Right lobe of liver (tissue), 6 donors: ENCODE measurements around the gene TMPRSS2. TPM values are rescaled to one million over a fixed set of nuclear protein-coding genes. Genes with fewer than 3 reads are reported as not detected.

ENCODE experiments used
- ATAC-seq, 4 donors: fragments of 200-7000 bp; cut with Tn5 transposase; one replicate each; pipeline ENCODE4 v1.9.1; 2020; ENCODE audit warnings: mild to moderate bottlenecking in 4 of 4, moderate library complexity in 4 of 4
- DNase-seq, 3 donors: peaks; one replicate each; pipeline ENCODE4 v3.0.0-alpha.2; 2020
- H3K27ac ChIP-seq, 3 donors: fragments of 200-600 bp; one replicate each; pipeline ENCODE4 v1.8.0; 2022
- H3K27me3 ChIP-seq, 2 donors: fragments of 200-600 bp; one replicate each; pipeline ENCODE4 v1.8.0; 2022
- H3K36me3 ChIP-seq, 4 donors: fragments of 200-600 bp; sonication (generic) in 1 of 4; one replicate each; pipeline versions ENCODE4 v1.5.1 to v1.8.0; 2017 to 2022; ENCODE audit warnings: control low read depth in 1 of 4
- H3K4me1 ChIP-seq, 4 donors: fragments of 200-600 bp; sonication (generic) in 1 of 4; one replicate each; pipeline versions ENCODE4 v1.5.1 to v1.8.0; 2017 to 2022; ENCODE audit warnings: control low read depth in 1 of 4
- H3K4me3 ChIP-seq, 3 donors: fragments of 200-600 bp; one replicate each; pipeline ENCODE4 v1.8.0; 2022
- H3K9me3 ChIP-seq, 4 donors: fragments of 200-600 bp; sonication (generic) in 1 of 4; one replicate each; pipeline versions ENCODE4 v1.5.1 to v1.8.0; 2017 to 2022; ENCODE audit warnings: control low read depth in 1 of 4
- POLR2A ChIP-seq: fragments of 450-650 bp; IDR thresholded peaks from one replicate; pipeline ENCODE4 v1.6.1; 2017; ENCODE audit warnings: antibody characterized with exemption, mild to moderate bottlenecking
- WGBS: methylation state at CpG from one replicate; pipeline ENCODE4 v1.1.6; 2018; ENCODE audit warnings: low coverage, low lambda C conversion rate; ENCODE audit not compliant: insufficient coverage; ENCODE audit errors: missing lambda C conversion rate; 5-methylcytosine and 5-hydroxymethylcytosine counted together
- intact Hi-C, 2 donors: fragments of 100-400 bp; cut with DNase I; formaldehyde crosslinking; loops; one replicate each; pipeline versions ENCODE4 v1.11.2 to v1.14.1; 2022
- total RNA-seq, 6 experiments: library from RNA; depleted of rRNA in 2 of 6; stranded (reverse); fragments of >200 nt in 2 of 6; fragmentation: NEBNext Ultra II Directional in 3 of 6; extraction: Animal tissue kit (Norgen Biotek cat#: 25700) in 3 of 6; gene quantifications; one replicate each; pipeline versions ENCODE4 v1.1.0 to v1.2.4, GENCODE V29; 2016 to 2023
- TF ChIP-seq, protein P1 (sequence below), 4 donors: fragments of 200-600 bp in 3 of 4; fragments of 450-650 bp in 1 of 4; IDR thresholded peaks; one replicate each; pipeline versions ENCODE4 v1.5.1 to v1.8.0; 2016 to 2022; ENCODE audit warnings: antibody characterized with exemption in 4 of 4, mild to moderate bottlenecking in 2 of 4
- donor health status: DM: no; HTN: yes; CAD: no.
- donor health status: DM: no; HTN: no; CAD: no.
- donor health status: DM: no; HTN: no; CAD: no.
- donor health status: DM: no; HTN: yes; CAD: no.
- donor health status: DM: no; HTN: yes; CAD: no.

TMPRSS2 gene
- total RNA-seq, 6 experiments from 2014 or later, result 19.3 to 53.7 (median 20.8) TPM

DNA sequence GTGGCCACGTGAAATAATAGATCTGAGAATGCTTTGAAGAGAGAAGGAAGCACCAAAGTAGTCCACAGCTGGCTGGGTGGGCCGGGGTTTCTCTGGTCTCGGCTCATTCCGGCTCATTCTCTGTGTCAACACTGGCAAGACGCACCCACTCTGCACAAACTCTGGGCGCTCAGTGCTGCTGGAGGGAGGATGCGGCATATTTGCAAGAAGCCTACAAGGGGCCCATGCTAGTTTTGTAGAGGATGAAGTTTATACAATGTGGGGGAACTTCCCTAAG lies 28.8 kb upstream of the TMPRSS2 start:
- H3K27ac ChIP-seq, result no peak overlapping the region

DNA sequence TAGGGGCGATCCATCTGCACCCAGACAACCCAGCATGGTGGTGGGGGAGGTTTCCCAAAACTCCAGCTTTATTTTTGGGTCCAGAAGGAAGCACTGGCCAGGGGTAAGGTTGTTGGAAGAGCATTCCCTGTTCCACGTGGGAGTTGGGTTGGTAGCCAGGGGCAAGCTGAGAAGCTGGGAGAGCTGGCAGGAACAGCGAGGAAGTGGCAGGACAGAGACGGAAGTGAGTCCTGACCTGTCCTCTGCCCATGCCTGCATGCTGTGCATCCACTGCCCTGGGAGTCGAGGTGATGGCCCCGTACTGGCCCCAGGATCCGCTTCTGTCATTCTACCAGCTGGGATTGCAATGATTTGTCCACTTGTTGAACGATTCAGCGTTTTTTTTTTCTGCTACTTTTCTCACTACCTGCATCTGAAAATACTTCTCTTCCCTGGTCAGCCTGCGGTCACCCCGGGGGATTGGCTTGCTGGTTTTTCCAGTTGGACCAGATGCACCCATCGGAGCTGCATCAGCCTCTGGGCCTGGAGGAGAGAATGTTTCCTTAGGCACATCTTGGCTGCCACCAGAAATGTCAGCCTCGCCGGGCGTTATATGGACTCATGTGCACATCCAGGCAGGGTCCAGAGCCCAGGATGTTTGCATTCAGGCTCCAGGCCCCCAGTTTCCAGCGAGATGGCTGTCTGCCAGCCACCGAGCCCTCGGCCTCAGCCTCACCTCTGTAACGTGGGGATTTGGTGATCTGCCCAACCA lies 28.3 kb upstream of the TMPRSS2 start:
- no peaks in the 10 kb centered on the region for H3K27me3 ChIP-seq
- DNase-seq, result no peak
- H3K27ac ChIP-seq, result no peak overlapping the region
- 69% methylated on average over 5 of the region's 19 CpGs for WGBS
- TF ChIP-seq, protein P1, sequence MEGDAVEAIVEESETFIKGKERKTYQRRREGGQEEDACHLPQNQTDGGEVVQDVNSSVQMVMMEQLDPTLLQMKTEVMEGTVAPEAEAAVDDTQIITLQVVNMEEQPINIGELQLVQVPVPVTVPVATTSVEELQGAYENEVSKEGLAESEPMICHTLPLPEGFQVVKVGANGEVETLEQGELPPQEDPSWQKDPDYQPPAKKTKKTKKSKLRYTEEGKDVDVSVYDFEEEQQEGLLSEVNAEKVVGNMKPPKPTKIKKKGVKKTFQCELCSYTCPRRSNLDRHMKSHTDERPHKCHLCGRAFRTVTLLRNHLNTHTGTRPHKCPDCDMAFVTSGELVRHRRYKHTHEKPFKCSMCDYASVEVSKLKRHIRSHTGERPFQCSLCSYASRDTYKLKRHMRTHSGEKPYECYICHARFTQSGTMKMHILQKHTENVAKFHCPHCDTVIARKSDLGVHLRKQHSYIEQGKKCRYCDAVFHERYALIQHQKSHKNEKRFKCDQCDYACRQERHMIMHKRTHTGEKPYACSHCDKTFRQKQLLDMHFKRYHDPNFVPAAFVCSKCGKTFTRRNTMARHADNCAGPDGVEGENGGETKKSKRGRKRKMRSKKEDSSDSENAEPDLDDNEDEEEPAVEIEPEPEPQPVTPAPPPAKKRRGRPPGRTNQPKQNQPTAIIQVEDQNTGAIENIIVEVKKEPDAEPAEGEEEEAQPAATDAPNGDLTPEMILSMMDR (IDR thresholded peaks at IDR 0.05), result no peak
- no peak for TF ChIP-seq POLR2A
- no peaks in the 10 kb centered on the region for H3K36me3 ChIP-seq
- intact Hi-C loops, result no loop called here
- peak in 1 of 4 donors; percentile 13 for ATAC-seq
- no peak overlapping the region for H3K4me3 ChIP-seq
- no peaks in the 10 kb centered on the region for H3K9me3 ChIP-seq
- H3K4me1 ChIP-seq, result no peaks in the 10 kb centered on the region

More for the DNA sequence above, 28.8 kb upstream of the TMPRSS2 start:
- Histone ChIP-seq H3K27me3 (no peaks in the 10 kb centered on the region), H3K36me3 (no peaks in the 10 kb centered on the region), H3K9me3 (no peaks in the 10 kb centered on the region), H3K4me1 (no peaks in the 10 kb centered on the region), H3K4me3 (no peak overlapping the region)
- ATAC-seq (no peak), DNase-seq (no peak)
- intact Hi-C loops, result no loop called here
- TF ChIP-seq POLR2A, result no peak
- TF ChIP-seq, protein P1 (IDR thresholded peaks at IDR 0.05), result no peak
- WGBS, result 53% methylated on average over 3 of the region's 7 CpGs

DNA sequence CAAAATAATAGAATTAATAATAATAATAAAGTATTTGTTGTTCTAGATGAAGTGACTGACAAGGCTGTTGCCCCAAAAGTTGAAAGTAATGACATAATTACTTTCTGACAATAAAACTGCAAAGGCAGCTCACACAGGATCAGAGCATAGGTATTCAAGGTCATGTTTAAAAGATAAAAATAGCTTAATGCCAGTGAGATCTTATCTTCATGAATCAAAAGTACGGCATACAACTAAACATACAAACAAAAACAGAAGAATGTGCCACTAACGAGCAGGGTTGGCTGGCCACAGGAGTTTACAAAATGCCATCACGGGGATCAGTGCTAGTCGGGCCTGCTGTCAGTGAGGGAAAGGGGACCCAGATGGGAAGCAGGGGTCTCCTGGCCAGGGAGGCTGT lies 22.4 kb upstream of the TMPRSS2 start:
- TF ChIP-seq, protein P1 (IDR thresholded peaks at IDR 0.05), result no peak
- Histone ChIP-seq H3K9me3 (no peaks in the 10 kb centered on the region), H3K4me1 (peaks cover 0 to 15% (median 6%) of the 10 kb centered on the region in 4 donors), H3K4me3 (no peak overlapping the region), H3K36me3 (no peaks in the 10 kb centered on the region), H3K27ac (no peak overlapping the region), H3K27me3 (no peaks in the 10 kb centered on the region)
- intact Hi-C loops, result no loop called here
- DNase-seq (no peak), ATAC-seq (no peak)
- 57% methylated on average over 4 of the region's 4 CpGs for WGBS

DNA sequence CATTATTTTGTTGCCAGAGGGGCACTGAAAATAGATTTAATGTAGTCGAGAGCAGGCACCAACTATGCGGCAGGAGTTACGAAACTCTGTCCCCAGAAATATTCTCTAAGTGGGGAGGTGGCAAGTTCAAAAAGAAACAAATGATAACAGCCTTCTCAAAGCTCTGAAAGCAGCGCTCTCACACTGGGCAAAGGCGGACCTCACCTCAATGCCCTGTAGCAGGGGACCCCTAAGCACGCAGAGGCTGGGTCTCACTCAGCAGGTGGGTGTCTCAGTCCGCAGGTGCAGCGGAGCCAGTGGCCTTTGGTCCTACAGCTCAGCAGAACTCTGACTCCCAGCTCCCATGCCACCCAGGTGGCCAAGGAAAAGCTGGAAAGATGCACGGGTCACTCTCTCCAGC lies 21.8 kb upstream of the TMPRSS2 start:
- DNase-seq (no peak), ATAC-seq (no peak)
- Histone ChIP-seq H3K4me1 (peaks cover 0 to 17% (median 6%) of the 10 kb centered on the region in 4 donors), H3K27ac (no peak overlapping the region), H3K4me3 (no peak overlapping the region), H3K36me3 (no peaks in the 10 kb centered on the region), H3K27me3 (no peaks in the 10 kb centered on the region), H3K9me3 (no peaks in the 10 kb centered on the region)
- TF ChIP-seq, protein P1 (IDR thresholded peaks at IDR 0.05), result no peak
- TF ChIP-seq POLR2A, result no peak
- 75% methylated on average over 5 of the region's 9 CpGs for WGBS
- intact Hi-C loops, result loop anchor here in 1 of 2 donors (5.0 kb wide), 1 partner anchor 38 kb away; no protein-coding TSS in a partner anchor
